Activated T-helper 1 cell treated with Interleukin-2 at 50 U/mL for 16 hours (primary cell): ENCODE data around the gene ZNF93.
"Not testable (repeated sequence)": the region's sequence is repeated elsewhere in the genome, so short reads cannot be mapped to it uniquely, and the experiment has no call there.

Source experiments
- DNase-seq: peaks from one replicate; pipeline ENCODE4 v3.0.0-alpha.2; 2020; ENCODE audit warnings: low read depth

Gene ZNF93

GRCh38 chr19:19900729-19901444 lies at the start of gene ZNF93:
ZNF93 (plus strand) TSS chr19:19900946; CDS start chr19:19901089, 143 bp downstream.
- DNase-seq, result peak; percentile 77

- not testable (repeated sequence) for DNase-seq
These were observed 49.0 kb upstream of the ZNF93 start for GRCh38 chr19:19851740-19852139.

- no peak for DNase-seq
These were observed 42.0 kb upstream of the ZNF93 start for GRCh38 chr19:19858751-19859150.

- peak; percentile 35 for DNase-seq
These were observed 39.9 kb upstream of the ZNF93 start for GRCh38 chr19:19860756-19861390.

GRCh38 chr19:19865750-19866610 lies 34.8 kb upstream of the ZNF93 start, which contains the start of gene ZNF253:
ZNF253 (plus strand) TSS chr19:19865882; CDS start chr19:19865997, 115 bp downstream.
- DNase-seq, result peak; percentile 88

- DNase-seq, result peak; percentile 22
These were observed 34.0 kb upstream of the ZNF93 start for GRCh38 chr19:19866611-19867248.

- not testable (repeated sequence) for DNase-seq
These were observed 30.7 kb upstream of the ZNF93 start for GRCh38 chr19:19870086-19870485.

GRCh38 chr19:19871932-19872331 lies 28.8 kb upstream of the ZNF93 start:
- no peak for DNase-seq

- no peak for DNase-seq
These were observed 27.4 kb upstream of the ZNF93 start for GRCh38 chr19:19873381-19873780.

- no peak for DNase-seq
These were observed 23.0 kb upstream of the ZNF93 start for GRCh38 chr19:19877724-19878123.

GRCh38 chr19:19884583-19884982 lies 16.2 kb upstream of the ZNF93 start:
- DNase-seq, result no peak

GRCh38 chr19:19892055-19892941 lies 8.4 kb upstream of the ZNF93 start:
- DNase-seq, result not testable (repeated sequence)

GRCh38 chr19:19900139-19900728 lies 512 bp upstream of the ZNF93 start:
- no peak for DNase-seq

- not testable (repeated sequence) for DNase-seq
These were observed 6.8 kb downstream of the ZNF93 start for GRCh38 chr19:19907551-19907950.

- DNase-seq, result no peak
These were observed 8.9 kb downstream of the ZNF93 start for GRCh38 chr19:19909654-19910053.

GRCh38 chr19:19911150-19911549 lies 10.4 kb downstream of the ZNF93 start:
- DNase-seq, result no peak

- no peak for DNase-seq
These were observed 13.8 kb downstream of the ZNF93 start for GRCh38 chr19:19914596-19914995.

GRCh38 chr19:19930417-19930816 lies 29.7 kb downstream of the ZNF93 start:
- DNase-seq, result peak; percentile 3

GRCh38 chr19:19933432-19934314 lies 32.9 kb downstream of the ZNF93 start:
- not testable (repeated sequence) for DNase-seq

- no peak for DNase-seq
These were observed 36.7 kb downstream of the ZNF93 start for GRCh38 chr19:19937403-19937802.
